ENCODE results near the gene SCAP.
"Not testable (repeated sequence)": the region's sequence is repeated elsewhere in the genome, so short reads cannot be mapped to it uniquely, and the experiment has no call there.

SCAP gene

DNA sequence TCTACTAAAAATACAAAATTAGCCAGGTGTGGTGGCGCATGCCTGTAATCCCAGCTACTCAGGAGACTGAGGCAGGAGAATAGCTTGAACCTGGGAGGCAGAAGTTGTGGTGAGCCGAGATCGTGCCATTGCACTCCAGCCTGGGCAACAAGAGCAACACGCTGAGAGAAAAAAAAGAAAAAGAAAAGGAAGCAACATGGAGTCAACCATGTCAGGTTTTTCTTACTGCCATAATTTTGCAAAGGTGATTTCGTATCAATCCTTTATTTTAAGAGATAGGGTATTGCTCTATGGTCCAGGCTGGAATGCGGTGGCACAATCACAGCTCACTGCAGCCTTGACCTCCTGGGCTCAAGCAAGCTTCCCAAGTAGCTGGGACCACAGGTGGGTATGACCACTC, 4.5 kb upstream of the SCAP start:
- DNase-seq: not testable (repeated sequence)

DNA sequence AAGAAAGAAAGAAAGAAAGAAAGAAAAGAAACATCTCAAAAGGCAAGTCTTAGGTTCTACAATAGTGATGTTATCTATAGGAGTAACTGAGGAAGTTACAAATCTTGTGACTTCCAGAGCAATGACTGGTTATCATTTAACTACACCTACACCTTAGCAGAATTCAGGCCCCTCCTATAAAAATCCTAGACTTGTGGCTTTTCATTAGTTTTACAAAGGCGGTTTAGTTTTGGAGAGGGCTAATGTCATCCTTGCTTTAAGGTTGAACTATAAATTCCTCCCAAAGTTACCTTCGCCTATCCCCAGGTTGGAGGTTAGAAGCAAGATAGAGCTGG, 4.1 kb upstream of the SCAP start:
- no peak for DNase-seq

DNA sequence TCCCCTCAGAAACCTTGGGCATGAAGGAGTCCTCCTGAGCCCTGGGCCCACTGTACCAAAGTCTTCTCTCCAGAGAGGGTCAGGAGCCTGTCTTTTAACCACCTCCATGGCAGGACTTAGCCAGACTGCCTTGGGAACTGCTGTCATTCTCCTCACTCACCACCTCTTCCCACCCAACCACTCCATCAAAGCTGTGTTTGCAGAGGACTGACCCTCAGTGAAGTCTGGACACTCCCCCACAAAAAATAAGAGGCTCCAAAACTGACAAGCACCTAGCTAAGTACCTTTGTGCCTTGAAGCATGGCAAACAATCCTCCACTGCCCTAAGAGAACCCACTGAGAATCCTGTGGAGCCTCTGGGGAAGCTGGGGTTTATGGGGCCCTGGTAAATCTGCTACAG, 2.3 kb upstream of the SCAP start:
- DNase-seq: no peak

DNA sequence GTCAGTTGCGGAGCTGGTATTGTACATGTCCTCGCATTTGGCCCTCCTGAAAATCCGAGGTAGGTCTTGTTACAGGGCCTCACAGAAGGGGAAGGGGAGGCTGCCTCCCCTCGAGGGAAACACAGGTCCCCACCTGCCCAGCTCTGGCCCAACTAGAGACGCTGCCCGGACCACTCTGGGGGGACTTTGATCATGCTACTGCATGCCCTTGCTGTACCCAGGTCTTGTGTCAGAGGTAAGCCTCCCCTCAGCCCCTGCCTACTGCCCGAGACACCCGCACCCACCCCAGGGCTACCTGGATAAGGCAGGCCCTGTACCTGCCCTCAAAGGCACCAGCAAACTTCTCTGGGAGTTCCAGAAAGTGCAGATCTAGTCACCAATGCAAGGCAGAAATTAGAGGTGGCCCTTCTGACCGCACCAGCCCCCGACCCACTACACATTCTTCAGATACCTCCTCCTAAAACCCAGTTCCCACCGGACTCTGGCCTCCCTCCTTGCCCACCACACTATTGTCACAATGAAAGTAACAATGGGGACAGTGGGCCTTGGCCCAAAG, 981 bp upstream of the SCAP start:
- no peak for DNase-seq

DNA sequence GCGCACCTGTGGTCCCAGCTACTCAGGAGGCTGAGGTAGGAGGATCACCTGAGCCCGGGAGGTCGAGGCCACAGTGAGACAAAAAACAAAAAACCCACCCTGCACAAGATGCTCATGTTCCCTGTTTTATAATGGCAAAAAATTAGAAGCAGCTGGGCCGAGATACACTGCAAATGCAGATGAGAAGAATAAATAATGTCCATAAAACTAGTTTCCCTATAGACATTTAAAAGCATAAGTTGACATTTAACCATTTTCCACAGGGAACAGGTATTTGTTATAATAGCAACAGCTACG, 537 bp upstream of the SCAP start:
- no peak for DNase-seq

DNA sequence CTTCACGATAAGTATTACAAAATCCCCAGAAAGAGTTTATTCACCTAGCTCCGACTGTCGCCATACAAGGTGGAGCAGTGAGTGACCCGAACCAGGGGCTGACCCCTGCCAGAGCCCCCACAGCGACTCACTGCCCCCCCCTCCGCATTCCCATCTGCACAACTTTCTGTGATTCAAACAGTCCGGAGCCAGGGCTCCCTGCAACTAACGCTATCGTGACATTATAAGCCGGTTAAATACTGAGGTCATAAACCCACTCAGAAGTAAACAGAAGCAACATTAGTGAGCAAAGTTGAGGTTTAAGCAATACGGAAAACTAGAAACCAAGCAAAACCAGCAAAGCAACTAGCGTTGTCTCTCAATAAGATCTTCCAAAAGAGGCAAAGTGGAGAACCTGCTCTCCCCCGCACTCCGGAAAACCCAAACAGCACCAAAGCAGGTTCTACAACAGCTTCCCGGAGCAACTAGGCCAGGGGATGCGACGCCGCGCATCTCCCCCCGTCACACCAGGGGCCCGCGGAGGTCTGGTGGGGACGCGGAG, 642 bp downstream of the SCAP start:
- no peak for DNase-seq

DNA sequence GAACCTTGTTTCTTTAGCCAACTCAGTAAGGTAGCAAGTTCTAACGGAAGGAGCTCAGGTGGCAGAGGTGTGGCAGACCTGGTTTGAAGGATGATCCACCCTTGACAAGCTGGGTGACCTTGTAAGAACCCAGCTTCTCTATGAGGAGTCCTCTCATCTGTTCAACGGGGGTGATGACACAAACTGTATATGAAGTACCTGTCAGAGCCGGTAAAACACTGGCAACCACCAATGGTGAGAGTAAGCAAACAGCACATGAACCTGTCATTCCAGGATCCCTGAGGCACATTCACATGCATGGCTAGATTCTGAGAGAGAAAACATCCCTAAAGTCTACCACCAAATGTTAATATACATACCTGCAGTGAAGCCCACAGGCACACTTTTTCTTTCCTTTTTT, 2.4 kb downstream of the SCAP start:
- DNase-seq: no peak

DNA sequence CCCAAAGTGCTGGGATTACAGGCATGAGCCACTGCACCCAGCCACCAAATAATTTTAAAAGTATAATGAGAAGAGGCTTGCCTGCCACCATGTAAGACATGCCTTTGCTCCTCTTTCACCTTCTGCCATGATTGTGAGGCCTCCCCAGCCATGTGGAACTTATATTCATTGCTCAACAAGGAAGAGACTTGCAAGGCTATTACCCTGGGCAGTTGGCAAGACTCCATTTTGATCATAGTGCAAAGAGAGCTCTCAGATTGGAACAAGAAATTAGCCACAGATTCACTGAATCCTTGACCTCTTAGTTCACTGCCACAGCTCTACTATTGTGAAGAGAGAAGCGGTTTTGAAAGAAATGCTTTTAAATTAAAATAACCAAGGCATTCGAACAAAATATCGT, 6.1 kb downstream of the SCAP start:
- DNase-seq: no peak

DNA sequence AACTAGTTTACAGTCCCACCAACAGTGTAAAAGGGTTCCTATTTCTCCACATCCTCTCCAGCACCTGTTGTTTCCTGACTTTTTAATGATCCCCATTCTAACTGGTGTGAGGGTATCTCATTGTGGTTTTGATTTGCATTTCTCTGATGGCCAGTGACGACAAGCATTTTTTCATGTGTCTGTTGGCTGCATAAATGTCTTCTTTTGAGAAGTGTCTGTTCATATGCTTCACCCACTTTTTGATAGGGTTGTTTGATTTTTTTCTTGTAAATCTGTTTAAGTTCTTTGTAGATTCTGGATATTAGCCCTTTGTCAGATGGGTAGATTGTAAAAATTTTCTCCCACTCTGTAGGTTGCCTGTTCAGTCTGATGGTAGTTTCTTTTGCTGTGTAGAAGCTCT, 7.4 kb downstream of the SCAP start:
- DNase-seq: not testable (repeated sequence)

DNA sequence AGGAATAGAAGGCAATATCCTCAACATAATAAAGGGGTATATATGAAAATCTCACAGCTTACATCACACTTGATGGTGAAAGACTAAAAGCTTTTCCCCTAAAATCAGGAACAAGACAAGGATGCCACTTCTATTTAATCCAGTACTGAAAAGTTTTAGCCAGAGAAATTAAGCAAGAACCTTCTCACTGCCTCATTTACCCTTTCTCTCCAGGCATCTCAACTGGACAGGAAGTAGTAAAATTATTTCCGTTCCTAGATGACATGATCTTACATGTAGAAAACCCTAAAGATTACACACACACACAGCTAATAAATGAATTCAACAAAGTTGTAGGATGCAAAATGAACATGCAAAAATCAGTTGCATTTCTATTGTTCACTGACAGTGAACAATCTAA, 11.2 kb downstream of the SCAP start:
- DNase-seq: no peak

DNA sequence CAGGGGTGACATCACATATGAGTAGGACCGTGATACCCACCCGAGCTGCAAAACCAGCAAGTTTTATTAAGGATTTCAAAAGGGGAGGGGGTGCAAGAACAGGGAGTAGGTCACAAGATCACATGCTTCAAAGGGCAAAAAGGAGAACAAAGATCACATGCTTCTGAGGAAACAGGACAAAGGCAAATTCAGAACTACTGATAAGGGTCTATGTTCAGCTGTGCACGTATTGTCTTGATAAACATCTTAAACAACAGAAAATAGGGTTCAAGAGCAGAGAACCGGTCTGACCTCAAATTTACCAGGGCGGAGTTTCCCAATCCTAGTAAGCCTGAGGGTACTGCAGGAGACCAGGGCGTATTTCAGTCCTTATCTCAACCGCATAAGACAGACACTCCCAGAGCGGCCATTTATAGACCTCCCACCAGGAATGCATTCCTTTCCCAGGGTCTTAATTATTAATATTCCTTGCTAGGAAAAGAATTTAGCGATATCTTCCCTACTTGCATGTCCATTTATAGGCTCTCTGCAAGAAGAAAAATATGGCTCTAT, 16.1 kb downstream of the SCAP start:
- not testable (repeated sequence) for DNase-seq

DNA sequence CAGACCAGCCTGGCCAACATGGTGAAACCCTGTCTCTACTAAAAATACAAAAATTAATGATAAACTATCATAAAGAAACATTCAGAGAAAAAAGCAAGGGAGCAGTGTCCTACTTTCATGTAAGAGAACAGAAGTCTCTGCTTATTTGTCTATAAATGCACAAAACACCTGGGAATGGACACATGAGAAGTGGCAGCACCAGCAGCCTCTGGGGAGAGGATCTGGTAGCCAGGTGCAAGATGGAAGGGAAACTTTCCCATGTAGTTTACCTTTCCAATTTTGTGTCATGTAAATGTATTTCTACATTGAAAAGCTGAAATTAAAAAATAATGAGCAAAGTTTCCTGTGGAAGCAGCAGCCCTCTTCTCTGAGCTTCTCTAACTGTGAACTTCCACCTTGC, 18.8 kb downstream of the SCAP start:
- DNase-seq: no peak

DNA sequence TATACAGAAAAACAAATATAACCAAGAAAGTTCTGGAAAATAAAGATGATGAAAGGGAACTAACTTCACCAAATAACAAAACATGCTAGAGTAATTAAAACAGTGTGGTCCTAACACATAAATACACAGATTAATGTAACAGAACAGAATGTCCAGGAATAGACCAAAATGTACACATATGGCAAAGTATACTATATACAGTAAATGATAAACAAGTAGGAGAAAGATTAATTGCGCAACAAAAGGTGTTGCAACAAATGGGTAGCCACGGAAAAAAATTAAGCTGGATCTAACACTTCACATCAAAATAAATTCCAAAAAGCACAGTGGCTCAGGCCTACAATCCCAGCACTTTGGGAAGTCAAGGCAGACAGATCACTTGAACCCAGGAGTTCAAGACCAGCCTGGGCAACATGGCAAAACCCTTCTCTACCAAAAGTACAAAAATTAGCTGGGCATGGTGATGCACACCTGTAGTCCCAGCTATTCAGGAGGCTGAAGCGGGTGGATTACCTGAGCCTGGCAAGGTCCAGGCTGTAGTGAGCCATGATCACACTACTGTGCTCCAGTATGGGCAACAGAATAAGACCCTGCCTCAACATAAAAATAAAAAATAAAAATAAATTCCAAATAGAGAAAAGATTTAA, 19.8 kb downstream of the SCAP start:
- no peak for DNase-seq

DNA sequence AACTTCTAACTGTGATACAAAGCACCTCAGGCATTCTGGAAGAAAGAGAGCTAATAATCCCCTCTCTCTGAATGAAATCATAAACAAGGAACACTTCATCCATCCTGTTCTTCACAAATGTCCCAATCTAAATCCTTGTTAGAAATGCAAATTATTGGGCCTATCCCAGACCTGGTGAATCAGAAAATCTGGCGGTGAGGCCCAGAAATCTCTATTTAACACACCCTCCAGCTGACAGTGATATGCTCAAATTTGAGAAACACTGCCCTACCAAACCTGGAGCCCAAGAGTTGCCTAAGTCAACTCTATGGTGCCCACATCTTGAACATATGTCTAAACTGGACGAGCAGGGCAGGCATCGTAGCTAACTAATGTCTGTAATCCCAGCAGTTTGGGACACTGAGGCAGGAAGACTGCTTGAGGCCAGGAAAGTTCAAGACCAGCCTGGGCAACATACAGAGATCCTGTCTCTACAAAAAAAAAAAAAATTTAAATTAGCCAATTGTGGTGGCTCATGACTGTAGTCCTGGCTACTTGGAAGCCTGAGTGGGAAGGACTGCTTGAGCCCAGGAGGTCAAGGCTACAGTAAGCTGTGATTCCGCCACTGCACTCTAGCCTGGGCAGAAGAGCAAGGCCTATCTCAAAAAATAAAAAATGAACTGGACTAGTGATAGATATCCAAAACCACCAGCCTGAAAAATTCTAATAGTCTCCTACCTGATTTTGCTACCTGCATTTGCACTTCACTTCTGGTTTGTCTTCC, 23.1 kb downstream of the SCAP start:
- no peak for DNase-seq

DNA sequence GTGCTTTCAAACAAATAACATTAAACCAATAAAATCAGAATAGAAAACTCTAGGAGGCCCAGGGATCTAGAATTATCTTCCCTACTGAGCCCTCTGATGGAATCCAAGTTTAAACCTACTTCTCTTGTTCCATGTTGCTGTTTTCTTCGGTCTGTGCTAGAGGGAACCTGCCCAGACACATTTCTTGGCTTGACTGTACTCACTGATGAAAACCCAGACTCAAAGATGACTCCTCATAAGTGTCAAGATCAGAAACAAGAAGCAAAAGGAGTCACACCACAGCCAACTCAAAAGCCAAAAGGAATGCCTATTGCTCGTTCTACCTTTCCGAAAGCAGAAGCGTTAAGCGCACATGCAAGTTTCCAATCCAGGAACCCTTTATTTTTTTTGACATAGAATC, 31.6 kb downstream of the SCAP start:
- no peak for DNase-seq

DNA sequence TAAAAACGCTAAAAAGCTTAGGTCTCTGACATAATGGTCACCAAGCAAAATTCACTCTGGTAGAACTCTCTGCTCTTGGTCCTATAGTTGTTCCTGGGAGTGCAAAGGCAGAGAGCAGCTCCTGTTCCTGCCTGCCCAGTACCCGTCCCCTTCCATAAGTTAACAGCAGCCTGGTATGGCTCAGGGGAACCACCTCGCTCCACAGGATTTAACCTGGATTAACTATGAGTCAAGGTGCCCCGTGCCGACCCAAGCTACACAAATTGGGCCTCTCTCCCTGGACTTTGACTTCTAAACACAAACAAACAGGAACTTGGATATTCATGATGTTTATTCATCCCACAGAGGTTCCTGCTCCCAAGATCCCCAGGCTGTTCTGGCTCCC, 32.1 kb downstream of the SCAP start:
- no peak for DNase-seq

DNA sequence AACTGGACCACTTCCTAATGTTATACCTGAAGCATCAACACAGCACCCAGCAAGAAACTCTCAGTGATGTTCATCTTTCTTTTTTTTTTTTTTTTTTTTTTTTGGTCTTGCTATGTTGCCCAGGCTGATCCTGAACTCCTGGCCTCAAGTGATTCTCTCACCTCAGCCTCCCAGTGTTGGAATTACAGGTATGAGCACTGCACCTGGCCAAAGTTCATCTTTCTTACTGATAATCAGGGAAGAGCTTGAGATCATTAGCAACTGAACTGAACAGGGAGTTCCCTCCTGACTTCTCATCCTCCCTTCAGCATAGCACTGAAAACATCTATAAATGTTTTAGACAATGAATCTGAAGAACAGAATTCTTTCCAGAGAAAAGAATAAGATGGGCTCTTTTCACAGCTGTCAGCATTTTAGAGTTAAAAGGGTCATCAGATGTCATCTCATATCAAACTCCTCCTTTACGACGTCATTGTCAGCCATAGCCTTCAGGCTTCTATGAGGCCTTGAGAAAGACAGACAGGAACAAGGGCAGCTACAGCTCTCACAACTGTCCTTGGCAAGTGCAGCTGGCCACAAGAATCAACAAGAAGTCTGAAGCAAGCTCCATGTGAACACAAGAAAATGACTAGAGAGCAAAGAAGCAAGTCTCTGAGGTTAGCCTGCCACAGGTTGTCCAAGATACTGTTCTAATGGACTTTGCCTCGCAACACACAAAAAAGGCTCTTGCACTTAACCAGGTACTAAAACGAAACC, 33.8 kb downstream of the SCAP start:
- no peak for DNase-seq

DNA sequence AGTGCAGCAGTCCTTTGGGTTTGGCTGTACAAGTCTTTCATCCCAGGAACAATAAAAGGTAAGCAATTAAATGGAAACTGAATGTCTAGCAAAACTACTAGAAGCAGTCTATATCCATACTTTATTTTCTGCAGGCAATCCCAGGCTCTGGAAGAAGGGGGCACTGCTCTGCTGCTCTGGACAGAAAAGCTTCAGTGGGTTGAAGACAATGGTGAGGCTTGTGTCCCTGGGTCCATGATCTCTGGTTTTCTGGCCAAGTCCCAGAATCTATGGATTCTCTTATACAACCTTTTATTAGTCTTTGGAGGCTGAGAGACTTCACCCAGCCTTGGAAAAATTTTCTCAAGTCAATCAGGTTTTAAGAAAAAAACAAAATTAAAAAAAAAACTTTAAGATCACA, 35.6 kb downstream of the SCAP start:
- DNase-seq: no peak

DNA sequence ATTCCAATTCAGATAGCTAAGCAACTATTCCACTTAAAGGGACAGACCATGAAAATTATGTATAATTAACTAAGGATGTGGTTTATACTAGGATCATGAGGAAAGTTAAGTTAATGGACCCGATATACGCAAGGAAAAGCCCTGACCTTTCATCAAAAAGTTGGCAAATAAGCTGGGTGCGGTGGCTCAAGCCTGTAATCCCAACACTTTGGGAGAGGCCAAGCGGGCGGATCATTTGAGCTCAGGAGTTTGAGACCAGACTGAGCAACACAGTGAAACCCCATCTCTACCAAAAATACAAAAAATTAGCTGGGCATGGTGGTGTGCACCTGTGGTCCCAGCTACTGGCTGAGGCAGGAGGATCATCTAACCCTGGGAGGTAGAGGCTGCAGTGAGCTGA, 39.6 kb downstream of the SCAP start:
- DNase-seq: no peak

DNA sequence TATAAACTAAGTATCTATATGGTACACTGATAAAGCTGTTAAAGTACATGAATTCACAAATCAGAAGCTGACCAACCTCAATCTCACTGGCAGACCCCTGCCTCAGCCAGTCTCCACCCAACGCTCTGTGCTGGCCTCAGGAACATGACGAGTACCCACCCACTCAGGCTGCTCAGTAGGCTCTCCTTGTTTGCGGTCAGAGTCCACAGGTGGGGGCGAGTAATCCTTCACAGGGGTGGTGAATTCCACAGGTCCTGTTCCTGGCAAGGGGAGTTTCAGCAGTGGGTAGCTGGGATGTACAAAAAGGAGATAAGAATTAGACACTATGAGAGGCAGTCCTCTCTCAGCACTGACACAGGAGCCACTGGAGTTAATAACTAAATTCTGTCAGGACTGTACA, 40.9 kb downstream of the SCAP start:
- DNase-seq: no peak

DNA sequence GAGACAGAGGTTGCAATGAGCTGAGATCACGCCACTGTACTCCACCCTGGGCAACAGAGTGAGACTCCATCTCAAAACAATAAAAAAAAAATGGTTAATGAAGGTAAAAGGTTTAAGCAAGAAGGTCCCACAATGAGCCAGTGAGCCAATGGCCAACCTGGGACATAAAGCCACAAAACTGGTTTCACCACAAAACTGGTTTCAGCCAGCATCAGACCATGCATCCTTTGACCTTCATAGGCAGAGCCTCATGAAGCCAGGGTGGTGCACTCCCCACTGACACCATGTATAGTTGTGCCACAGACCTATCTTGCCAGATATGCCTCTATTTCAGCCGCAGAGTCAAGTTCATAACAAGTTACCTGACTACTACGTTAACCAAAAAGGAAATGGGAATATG, 41.9 kb downstream of the SCAP start:
- no peak for DNase-seq

DNA sequence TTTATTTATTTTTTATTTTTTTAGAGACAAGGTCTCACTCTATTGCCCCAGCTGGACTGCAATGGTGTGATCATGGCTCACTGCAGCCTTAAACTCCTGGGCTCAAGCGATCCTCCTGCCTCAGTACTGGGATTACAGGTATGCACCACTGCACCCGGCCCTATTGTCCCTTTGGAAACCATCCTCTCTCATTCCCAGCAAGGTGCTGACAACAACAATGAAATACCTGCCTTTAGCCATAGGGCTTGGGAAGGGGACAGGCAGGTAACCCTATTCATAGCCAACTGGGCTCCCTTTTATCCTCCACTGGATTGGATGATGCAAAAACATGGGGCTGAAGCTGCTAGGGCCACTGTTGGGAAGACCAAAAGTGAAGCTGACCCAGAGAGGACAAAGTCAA, 43.1 kb downstream of the SCAP start:
- DNase-seq: no peak

DNA sequence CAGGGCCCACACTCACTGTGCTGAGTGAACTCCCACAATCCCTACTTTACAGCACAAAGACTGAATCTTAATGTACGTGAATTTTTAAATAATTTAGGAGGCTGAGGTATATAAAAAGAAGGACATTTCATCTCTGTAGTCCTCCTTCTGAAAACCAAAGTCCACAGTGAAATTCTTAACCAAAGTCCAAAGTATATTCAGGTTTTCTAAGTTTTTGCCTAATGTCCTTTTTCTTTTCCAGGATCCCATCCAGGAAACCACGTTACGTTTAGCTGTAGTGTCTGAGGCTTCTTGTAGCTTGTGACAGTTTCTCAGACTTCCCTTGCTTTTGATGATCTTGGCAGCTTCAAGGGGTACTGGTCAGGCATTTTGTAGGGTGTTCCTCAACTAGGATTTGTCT, 44.5 kb downstream of the SCAP start:
- no peak for DNase-seq

DNA sequence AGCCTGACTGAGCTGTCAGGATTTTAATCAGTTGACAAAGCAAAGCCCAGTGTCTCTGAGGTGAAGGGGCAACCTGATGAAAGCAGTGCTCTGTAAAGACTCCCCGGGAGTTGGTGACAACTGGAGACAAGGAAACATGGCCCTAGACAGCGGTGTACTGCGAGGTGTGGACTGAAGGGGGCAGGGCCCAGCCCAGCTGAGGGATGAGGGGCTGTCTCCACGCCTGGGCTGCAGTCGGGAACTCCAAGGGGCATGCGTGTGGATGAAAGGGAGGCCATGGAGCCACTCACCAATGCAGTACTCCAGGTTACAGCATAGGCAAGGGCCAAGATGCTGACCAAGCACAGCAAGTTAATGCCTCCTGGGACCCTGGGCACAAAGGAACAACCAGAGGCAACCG, 45.1 kb downstream of the SCAP start:
- DNase-seq: no peak
